Neural crest cell (in vitro differentiated cells): ENCODE results near the gene EMP1. TPM values are rescaled to one million over a fixed set of nuclear protein-coding genes. Genes with fewer than 3 reads are reported as not detected.

Experiments
- DNase-seq: peaks from one replicate; pipeline ENCODE4 v3.0.0; 2021; ENCODE audit warnings: low read depth, mixed read lengths, low spot score
- H3K27ac Mint-ChIP-seq: one replicate; pipeline ENCODE4 v1.8.0; 2021; ENCODE audit warnings: mild to moderate bottlenecking, mixed read lengths; ENCODE audit not compliant: unreplicated experiment
- H3K27me3 Mint-ChIP-seq: 2 replicates; pipeline ENCODE4 v1.8.0; 2021; ENCODE audit warnings: low read depth, mild to moderate bottlenecking, mixed read lengths
- H3K36me3 Mint-ChIP-seq: 2 replicates; pipeline ENCODE4 v1.8.0; 2021; ENCODE audit warnings: low read depth, mild to moderate bottlenecking, mixed read lengths
- H3K4me1 Mint-ChIP-seq: 2 replicates; pipeline ENCODE4 v1.8.0; 2021; ENCODE audit warnings: mixed read lengths
- H3K4me3 Mint-ChIP-seq: one replicate; pipeline ENCODE4 v1.8.0; 2021; ENCODE audit warnings: mild to moderate bottlenecking, mixed read lengths
- H3K9me3 Mint-ChIP-seq: 2 replicates; pipeline ENCODE4 v1.8.0; 2021; ENCODE audit warnings: mixed read lengths
- total RNA-seq: library from RNA; stranded (reverse); gene quantifications from 2 replicates; pipeline ENCODE4 v1.2.1, GENCODE V29; 2021
- TF ChIP-seq, protein P1 (sequence below): fragments of 200-600 bp; sonication (generic); conservative IDR thresholded peaks from 2 replicates; pipeline ENCODE4 v1.5.0; 2021; ENCODE audit warnings: antibody characterized with exemption, mild to moderate bottlenecking

Gene EMP1
- total RNA-seq, 1 donor from 2014 or later = 0.68 TPM

DNA sequence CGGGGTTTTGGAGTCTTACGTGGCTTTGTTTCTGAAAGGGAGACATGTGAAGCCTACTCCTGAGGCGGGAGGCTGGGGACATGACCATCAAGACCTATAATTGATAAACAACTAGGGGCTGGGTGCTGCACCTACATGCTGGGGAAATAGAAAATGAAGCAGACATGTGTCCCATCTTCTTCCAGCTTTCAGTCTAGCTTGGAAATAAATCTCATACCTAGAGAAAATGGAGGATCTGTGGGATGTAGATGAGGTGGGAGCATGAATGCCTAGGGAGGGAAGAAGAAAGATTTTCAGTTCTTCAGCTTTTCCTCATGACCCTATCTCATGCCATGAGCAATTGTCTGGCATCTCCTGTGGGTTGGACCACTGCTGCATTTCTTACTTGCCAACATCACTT is 22.1 kb downstream of the EMP1 start:
- Mint-ChIP-seq H3K27me3 (peaks cover 7% of the 10 kb centered on the region), H3K4me3 (no peak overlapping the region), H3K9me3 (peaks cover 9% of the 10 kb centered on the region), H3K36me3 (no peaks in the 10 kb centered on the region), H3K4me1 (no peaks in the 10 kb centered on the region), H3K27ac (no peak overlapping the region)
- TF ChIP-seq, protein P1, sequence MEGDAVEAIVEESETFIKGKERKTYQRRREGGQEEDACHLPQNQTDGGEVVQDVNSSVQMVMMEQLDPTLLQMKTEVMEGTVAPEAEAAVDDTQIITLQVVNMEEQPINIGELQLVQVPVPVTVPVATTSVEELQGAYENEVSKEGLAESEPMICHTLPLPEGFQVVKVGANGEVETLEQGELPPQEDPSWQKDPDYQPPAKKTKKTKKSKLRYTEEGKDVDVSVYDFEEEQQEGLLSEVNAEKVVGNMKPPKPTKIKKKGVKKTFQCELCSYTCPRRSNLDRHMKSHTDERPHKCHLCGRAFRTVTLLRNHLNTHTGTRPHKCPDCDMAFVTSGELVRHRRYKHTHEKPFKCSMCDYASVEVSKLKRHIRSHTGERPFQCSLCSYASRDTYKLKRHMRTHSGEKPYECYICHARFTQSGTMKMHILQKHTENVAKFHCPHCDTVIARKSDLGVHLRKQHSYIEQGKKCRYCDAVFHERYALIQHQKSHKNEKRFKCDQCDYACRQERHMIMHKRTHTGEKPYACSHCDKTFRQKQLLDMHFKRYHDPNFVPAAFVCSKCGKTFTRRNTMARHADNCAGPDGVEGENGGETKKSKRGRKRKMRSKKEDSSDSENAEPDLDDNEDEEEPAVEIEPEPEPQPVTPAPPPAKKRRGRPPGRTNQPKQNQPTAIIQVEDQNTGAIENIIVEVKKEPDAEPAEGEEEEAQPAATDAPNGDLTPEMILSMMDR = no peak
- no peak for DNase-seq

DNA sequence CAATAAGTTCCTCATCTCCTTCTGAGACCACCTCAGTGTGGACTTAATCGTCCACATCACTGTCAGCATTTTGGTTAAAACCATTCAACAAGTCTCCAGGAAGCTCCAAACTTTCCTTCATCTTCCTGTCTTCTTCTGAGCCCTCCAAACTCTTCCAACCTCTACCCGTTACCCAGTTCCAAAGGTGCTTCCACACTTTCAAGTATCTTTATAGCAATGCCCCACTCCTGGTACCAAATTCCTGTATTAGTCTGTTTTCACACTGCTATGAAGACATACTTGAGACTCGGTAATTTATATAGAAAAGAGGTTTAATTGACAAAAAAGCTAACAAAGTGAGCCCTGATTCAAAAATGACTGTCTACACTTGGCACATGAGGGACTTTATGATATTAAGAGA is 22.8 kb downstream of the EMP1 start:
- peaks cover 9% of the 10 kb centered on the region for H3K9me3 Mint-ChIP-seq
- DNase-seq = no peak
- TF ChIP-seq, protein P1 = no peak
- H3K27me3 Mint-ChIP-seq = peaks cover 12% of the 10 kb centered on the region
- no peak overlapping the region for H3K4me3 Mint-ChIP-seq
- H3K4me1 Mint-ChIP-seq = no peaks in the 10 kb centered on the region
- no peak overlapping the region for H3K27ac Mint-ChIP-seq
- no peaks in the 10 kb centered on the region for H3K36me3 Mint-ChIP-seq

DNA sequence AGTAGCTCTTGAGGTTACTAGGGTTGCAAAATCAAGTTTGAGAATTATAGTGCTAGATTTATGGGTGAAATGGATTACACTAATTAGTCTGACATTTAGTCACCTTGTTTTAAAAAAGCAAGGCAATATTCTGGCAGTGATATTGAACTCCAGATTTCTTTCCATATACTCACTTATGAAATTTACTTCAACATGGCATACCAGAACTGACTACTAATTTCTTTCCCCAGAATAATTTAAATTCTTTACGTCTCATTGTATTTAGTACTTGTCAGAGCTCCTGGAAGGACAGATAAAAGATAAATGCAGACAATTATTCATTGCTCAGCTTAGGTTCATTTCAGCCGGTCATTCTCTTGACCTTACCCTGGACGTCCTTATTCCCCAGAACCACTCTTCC is 24.3 kb downstream of the EMP1 start:
- no peak overlapping the region for H3K4me3 Mint-ChIP-seq
- DNase-seq = no peak
- H3K4me1 Mint-ChIP-seq = no peaks in the 10 kb centered on the region
- H3K27ac Mint-ChIP-seq = no peak overlapping the region
- H3K27me3 Mint-ChIP-seq = peaks cover 17% of the 10 kb centered on the region
- TF ChIP-seq, protein P1 = no peak
- no peaks in the 10 kb centered on the region for H3K36me3 Mint-ChIP-seq
- peaks cover 9% of the 10 kb centered on the region for H3K9me3 Mint-ChIP-seq

DNA sequence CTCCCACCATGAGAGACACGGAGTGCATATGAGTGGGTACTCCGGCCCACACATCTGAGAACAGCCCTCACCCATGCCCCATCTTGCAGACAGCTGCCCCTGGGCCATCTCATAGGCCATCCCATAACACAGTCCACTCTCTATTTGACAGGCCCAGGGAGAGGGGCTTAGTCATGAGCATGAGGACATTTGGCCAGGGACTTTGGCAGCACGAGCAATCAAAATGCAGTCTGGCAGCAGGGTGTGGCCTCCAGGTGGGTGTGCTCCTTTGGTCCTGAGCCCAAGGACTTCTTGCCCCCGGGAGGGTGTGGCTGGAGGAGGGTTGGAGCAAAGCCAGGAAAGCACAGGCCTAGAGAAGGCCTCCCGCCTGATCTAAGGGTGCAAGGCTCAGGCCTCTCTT is 25.6 kb downstream of the EMP1 start:
- H3K9me3 Mint-ChIP-seq = peaks cover 9% of the 10 kb centered on the region
- TF ChIP-seq, protein P1 = no peak
- no peak overlapping the region for H3K27ac Mint-ChIP-seq

DNA sequence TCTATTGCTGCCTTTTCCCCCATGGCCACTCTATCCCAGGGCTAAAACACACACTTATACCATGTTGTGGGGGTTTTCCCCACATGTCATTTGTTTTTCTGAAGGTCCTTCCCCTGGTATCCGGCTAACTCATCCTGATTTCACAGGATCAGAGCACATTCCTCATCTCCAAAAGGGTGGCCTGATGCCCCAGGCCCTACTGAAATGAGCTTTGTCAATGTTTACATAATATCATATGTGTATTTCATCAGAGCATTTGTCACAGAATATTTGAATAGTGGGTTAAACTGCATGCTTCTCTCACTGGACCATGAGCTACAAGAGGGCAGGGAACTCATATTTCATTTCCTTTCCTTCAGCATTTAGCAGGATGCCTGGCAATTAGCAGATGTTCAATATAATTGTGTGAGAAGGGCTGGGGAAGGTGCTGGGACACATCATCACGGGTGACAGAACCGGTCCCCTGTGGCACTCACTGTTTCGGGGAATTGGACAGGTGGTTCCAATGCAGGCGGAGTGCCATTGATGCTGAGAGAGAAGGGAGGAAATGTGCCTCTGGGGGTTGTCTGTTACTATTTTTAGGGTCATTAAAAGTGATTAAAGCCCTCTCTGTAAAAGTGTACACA is 26.8 kb downstream of the EMP1 start:
- no peaks in the 10 kb centered on the region for H3K36me3 Mint-ChIP-seq
- no peak for DNase-seq
- TF ChIP-seq, protein P1 = no peak
- H3K4me1 Mint-ChIP-seq = no peaks in the 10 kb centered on the region
- no peak overlapping the region for H3K27ac Mint-ChIP-seq
- peaks cover 22% of the 10 kb centered on the region for H3K27me3 Mint-ChIP-seq
- no peak overlapping the region for H3K4me3 Mint-ChIP-seq
- H3K9me3 Mint-ChIP-seq = peaks cover 7% of the 10 kb centered on the region

More for the DNA sequence above, 25.6 kb downstream of the EMP1 start:
- H3K4me1 Mint-ChIP-seq = no peaks in the 10 kb centered on the region
- no peaks in the 10 kb centered on the region for H3K36me3 Mint-ChIP-seq
- no peak overlapping the region for H3K4me3 Mint-ChIP-seq
- peaks cover 23% of the 10 kb centered on the region for H3K27me3 Mint-ChIP-seq
- no peak for DNase-seq
